T-helper 17 cell (primary cell): ENCODE data around the gene ZNF217. TPM values are rescaled to one million over a fixed set of nuclear protein-coding genes. Genes with fewer than 3 reads are reported as not detected.
"Not testable (repeated sequence)": the region's sequence is repeated elsewhere in the genome, so short reads cannot be mapped to it uniquely, and the experiment has no call there.

Source experiments
- ATAC-seq: fragments of 150-1000 bp; cut with Tn5 transposase; 2 replicates; pipeline ENCODE4 v1.10.0; 2021; ENCODE audit warnings: mild to moderate bottlenecking, moderate library complexity
- DNase-seq, 3 donors: peaks; one replicate each; pipeline versions ENCODE4 v3.0.0 to v3.0.0-alpha.2; 2020 to 2021
- H3K9me3 ChIP-seq: one replicate; pipeline ENCODE4 v1.7.0; 2013; ENCODE audit warnings: low read length, mild to moderate bottlenecking; ENCODE audit not compliant: control insufficient read depth, poor library complexity, severe bottlenecking
- H3K27ac Mint-ChIP-seq: one replicate; pipeline ENCODE4 v1.8.0; 2022; ENCODE audit warnings: mild to moderate bottlenecking, moderate library complexity, mixed read lengths
- H3K27me3 Mint-ChIP-seq: one replicate; pipeline ENCODE4 v1.8.0; 2022; ENCODE audit warnings: mixed read lengths
- H3K36me3 Mint-ChIP-seq: one replicate; pipeline ENCODE4 v1.8.0; 2022; ENCODE audit warnings: low read depth, mixed read lengths
- H3K4me1 Mint-ChIP-seq: one replicate; pipeline ENCODE4 v1.8.0; 2022; ENCODE audit warnings: mild to moderate bottlenecking, mixed read lengths
- H3K4me3 Mint-ChIP-seq: one replicate; pipeline ENCODE4 v1.8.0; 2022; ENCODE audit warnings: mild to moderate bottlenecking, moderate library complexity, mixed read lengths
- total RNA-seq, 4 donors: library from RNA in 2 of 4; stranded (reverse) in 2 of 4; gene quantifications; one replicate each; pipeline ENCODE4 v1.2.3 and lab custom pipeline; 2022 to 2026

ZNF217 gene
- total RNA-seq, 2 donors from 2014 or later, result 70.4 to 72.8 TPM

- peak overlapping the region; percentile 92 for H3K27ac Mint-ChIP-seq
- peak overlapping the region; percentile 45 for H3K4me3 Mint-ChIP-seq
These were observed 23.9 kb downstream of the ZNF217 start for GRCh38 chr20:53569606-53570307.

DNA sequence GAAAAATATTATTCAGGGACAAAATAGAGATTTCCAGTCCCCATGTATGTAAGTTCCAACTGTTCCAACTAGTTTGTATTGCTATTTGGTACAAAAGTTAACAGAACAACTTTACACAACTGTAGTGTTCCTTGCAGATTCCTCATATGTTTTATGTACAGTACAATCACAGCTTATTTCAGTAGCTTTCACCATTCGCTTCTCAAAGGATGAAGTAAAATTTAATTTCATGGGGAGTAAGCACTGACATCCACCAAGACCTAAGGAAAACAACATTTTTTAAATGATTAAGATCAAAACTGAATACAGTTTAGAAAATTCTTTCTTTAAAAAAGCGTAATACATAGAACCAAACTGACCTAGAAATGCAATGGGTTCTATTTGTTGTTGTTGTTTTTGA lies 24.6 kb downstream of the ZNF217 start:
- no peak for ATAC-seq
- Mint-ChIP-seq H3K4me1 (peaks cover 21% of the 10 kb centered on the region), H3K27ac (peak overlapping the region; percentile 92), H3K4me3 (no peak overlapping the region), H3K36me3 (peaks cover 5% of the 10 kb centered on the region), H3K27me3 (no peaks in the 10 kb centered on the region)
- H3K9me3 ChIP-seq, result no peaks in the 10 kb centered on the region
- no peak for DNase-seq

More at GRCh38 chr20:53569606-53570307, 23.9 kb downstream of the ZNF217 start:
- ATAC-seq (no peak), DNase-seq (no peak)
- Mint-ChIP-seq H3K27me3 (no peaks in the 10 kb centered on the region), H3K4me1 (peaks cover 27% of the 10 kb centered on the region), H3K36me3 (peaks cover 6% of the 10 kb centered on the region)
- H3K9me3 ChIP-seq, result no peaks in the 10 kb centered on the region

GRCh38 chr20:53568351-53568750 lies 25.3 kb downstream of the ZNF217 start:
- H3K4me1 Mint-ChIP-seq, result peaks cover 22% of the 10 kb centered on the region
- peaks cover 5% of the 10 kb centered on the region for H3K36me3 Mint-ChIP-seq
- H3K27me3 Mint-ChIP-seq, result no peaks in the 10 kb centered on the region
- DNase-seq, result no peak
- no peaks in the 10 kb centered on the region for H3K9me3 ChIP-seq
- no peak overlapping the region for H3K4me3 Mint-ChIP-seq
- no peak overlapping the region for H3K27ac Mint-ChIP-seq
- ATAC-seq, result no peak

DNA sequence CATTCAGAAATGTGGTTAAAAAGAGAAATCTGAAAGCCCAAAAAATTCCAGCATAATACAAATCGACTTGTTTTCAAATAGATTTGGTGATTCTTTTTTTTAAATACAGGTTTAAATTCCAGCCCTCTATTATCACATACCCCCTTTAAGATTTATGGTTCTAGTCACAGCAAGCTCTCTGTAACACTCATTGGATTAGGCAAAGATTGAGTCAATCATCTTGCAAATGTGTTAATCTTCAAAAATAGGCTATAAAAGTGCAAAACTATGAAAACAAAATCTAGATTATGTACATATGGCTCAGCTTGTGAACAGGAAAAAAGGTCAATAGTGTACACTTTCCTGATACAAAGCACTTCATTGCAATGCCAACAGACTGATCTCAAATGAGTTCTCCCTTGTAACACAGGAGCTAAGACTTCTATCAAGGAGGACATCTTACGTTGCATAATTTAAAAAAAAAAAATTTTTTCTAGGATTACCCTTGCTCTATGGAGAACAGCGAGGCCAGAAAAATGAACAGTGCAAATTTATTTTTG lies 26.2 kb downstream of the ZNF217 start:
- ATAC-seq, result no peak
- no peaks in the 10 kb centered on the region for H3K27me3 Mint-ChIP-seq
- no peak for DNase-seq
- H3K9me3 ChIP-seq, result no peaks in the 10 kb centered on the region
- peaks cover 5% of the 10 kb centered on the region for H3K36me3 Mint-ChIP-seq
- H3K27ac Mint-ChIP-seq, result no peak overlapping the region
- no peak overlapping the region for H3K4me3 Mint-ChIP-seq
- peaks cover 16% of the 10 kb centered on the region for H3K4me1 Mint-ChIP-seq

- not testable (repeated sequence) for H3K27me3 Mint-ChIP-seq, ATAC-seq, DNase-seq, H3K9me3 ChIP-seq, H3K4me3 Mint-ChIP-seq, H3K27ac Mint-ChIP-seq, H3K36me3 Mint-ChIP-seq
- peaks cover 13% of the 10 kb centered on the region for H3K4me1 Mint-ChIP-seq
These were observed 27.0 kb downstream of the ZNF217 start for GRCh38 chr20:53566623-53567022.

GRCh38 chr20:53565254-53565653 lies 28.4 kb downstream of the ZNF217 start:
- DNase-seq (no peak), ATAC-seq (no peak)
- no peaks in the 10 kb centered on the region for H3K9me3 ChIP-seq
- Mint-ChIP-seq H3K27ac (peak overlapping the region; percentile 59), H3K27me3 (no peaks in the 10 kb centered on the region), H3K4me3 (no peak overlapping the region), H3K36me3 (peaks cover 2% of the 10 kb centered on the region), H3K4me1 (peaks cover 6% of the 10 kb centered on the region)

GRCh38 chr20:53562104-53562764 lies 31.4 kb downstream of the ZNF217 start:
- H3K9me3 ChIP-seq, H3K27ac Mint-ChIP-seq, H3K4me1 Mint-ChIP-seq, H3K4me3 Mint-ChIP-seq, H3K36me3 Mint-ChIP-seq, ATAC-seq, H3K27me3 Mint-ChIP-seq, DNase-seq: not testable (repeated sequence)

DNA sequence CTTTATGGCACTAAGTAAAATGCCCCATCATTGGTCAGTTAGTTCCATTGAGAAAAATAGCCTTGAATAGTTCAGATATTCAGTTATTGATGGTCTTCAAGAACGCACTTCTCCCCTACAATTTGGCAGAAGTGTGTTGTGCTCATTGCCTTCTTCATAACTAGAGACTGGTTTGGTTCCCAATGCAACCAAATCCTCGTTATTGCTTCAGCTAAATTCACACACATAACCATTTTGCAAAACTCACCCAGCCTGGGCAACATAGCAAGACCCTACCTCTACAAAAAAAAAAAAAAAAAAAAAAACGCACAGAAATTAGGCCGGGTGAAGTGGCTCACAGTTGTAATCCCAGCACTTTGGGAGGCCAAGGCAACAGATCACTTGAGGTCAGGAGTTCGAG lies 32.1 kb downstream of the ZNF217 start:
- no peaks in the 10 kb centered on the region for H3K36me3 Mint-ChIP-seq
- no peak overlapping the region for H3K4me3 Mint-ChIP-seq
- no peaks in the 10 kb centered on the region for H3K27me3 Mint-ChIP-seq
- DNase-seq, result no peak
- H3K9me3 ChIP-seq, result no peaks in the 10 kb centered on the region
- peaks cover 7% of the 10 kb centered on the region for H3K4me1 Mint-ChIP-seq
- ATAC-seq, result no peak
- H3K27ac Mint-ChIP-seq, result no peak overlapping the region

GRCh38 chr20:53559816-53560215 lies 33.8 kb downstream of the ZNF217 start:
- Mint-ChIP-seq H3K27me3 (no peaks in the 10 kb centered on the region), H3K36me3 (no peaks in the 10 kb centered on the region), H3K4me3 (no peak overlapping the region), H3K4me1 (peaks cover 8% of the 10 kb centered on the region), H3K27ac (no peak overlapping the region)
- H3K9me3 ChIP-seq, result no peaks in the 10 kb centered on the region
- DNase-seq (no peak), ATAC-seq (no peak)

DNA sequence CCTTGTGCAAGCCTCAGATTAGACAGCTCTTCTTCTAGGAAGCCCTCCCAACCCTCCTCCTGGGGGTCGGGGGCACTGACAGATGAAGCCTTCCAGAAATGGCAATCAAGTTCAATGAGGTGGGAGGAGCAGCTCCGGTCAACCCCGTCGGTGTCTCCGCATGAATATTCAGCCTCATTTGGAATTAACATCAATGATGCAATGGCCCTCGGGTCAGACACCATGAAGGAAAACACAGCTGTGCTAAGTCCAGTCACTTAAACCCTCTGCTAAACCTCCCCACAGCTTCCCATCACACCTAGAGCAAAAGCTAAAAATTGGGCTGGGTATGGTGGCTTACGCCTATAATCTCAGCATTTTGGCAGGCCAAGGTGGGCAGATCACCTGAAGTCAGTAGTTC lies 36.5 kb downstream of the ZNF217 start:
- Mint-ChIP-seq H3K4me1 (peaks cover 7% of the 10 kb centered on the region), H3K4me3 (no peak overlapping the region), H3K27ac (no peak overlapping the region), H3K27me3 (no peaks in the 10 kb centered on the region), H3K36me3 (no peaks in the 10 kb centered on the region)
- no peak for DNase-seq
- ATAC-seq, result no peak
- H3K9me3 ChIP-seq, result no peaks in the 10 kb centered on the region

DNA sequence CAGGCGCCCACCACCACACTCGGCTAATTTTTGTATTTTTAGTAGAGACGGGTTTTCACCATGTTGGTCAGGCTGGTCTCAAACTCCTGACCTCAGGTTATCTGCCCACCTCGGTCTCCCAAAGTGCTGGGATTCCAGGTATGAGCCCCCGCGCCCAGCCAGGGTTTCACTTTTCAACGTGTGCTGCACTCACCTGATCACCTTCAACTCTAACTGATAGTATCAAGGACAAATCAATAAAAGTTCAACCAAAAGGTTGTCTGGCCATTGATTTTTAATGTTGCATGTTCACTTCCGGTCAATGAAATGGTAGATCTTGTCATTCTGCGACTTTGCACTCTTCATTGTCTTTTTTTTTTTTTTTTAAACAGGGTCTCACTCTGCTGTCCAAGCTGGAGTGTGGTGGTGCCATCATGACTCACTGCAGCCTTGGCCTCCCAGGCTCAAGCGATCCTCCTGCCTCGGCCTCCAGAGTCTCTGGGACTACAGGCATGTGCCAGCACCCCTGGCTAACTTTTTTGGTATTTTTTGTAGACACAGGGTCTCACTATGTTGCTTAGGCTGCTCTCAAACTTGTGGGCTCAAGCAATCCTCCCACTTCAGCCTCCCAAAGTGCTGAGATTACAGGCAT lies 37.3 kb downstream of the ZNF217 start:
- Mint-ChIP-seq H3K4me1 (peaks cover 7% of the 10 kb centered on the region), H3K27ac (no peak overlapping the region), H3K27me3 (no peaks in the 10 kb centered on the region), H3K36me3 (no peaks in the 10 kb centered on the region), H3K4me3 (no peak overlapping the region)
- ATAC-seq, result no peak
- DNase-seq, result no peak
- H3K9me3 ChIP-seq, result no peaks in the 10 kb centered on the region

GRCh38 chr20:53555816-53556215 lies 37.8 kb downstream of the ZNF217 start:
- H3K27me3 Mint-ChIP-seq, result no peaks in the 10 kb centered on the region
- ATAC-seq (no peak), DNase-seq (no peak)
- H3K9me3 ChIP-seq, result no peaks in the 10 kb centered on the region
- H3K27ac Mint-ChIP-seq, result no peak overlapping the region
- no peak overlapping the region for H3K4me3 Mint-ChIP-seq
- H3K36me3 Mint-ChIP-seq, result no peaks in the 10 kb centered on the region
- H3K4me1 Mint-ChIP-seq, result peaks cover 7% of the 10 kb centered on the region

GRCh38 chr20:53555081-53555480 lies 38.6 kb downstream of the ZNF217 start:
- Mint-ChIP-seq H3K4me3 (no peak overlapping the region), H3K27me3 (no peaks in the 10 kb centered on the region), H3K4me1 (peaks cover 7% of the 10 kb centered on the region), H3K27ac (no peak overlapping the region), H3K36me3 (no peaks in the 10 kb centered on the region)
- no peak for ATAC-seq
- H3K9me3 ChIP-seq, result no peaks in the 10 kb centered on the region
- DNase-seq, result no peak
